M059J (cell line): ENCODE data around the gene CCNI. TPM values are rescaled to one million over a fixed set of nuclear protein-coding genes. Genes with fewer than 3 reads are reported as not detected.
"Not testable (repeated sequence)": the region's sequence is repeated elsewhere in the genome, so short reads cannot be mapped to it uniquely, and the experiment has no call there.

ENCODE experiments used
- DNase-seq: peaks from one replicate; pipeline ENCODE4 v3.0.0-alpha.2; 2012; ENCODE audit warnings: low read depth
- total RNA-seq: library from RNA; depleted of rRNA; stranded (reverse); fragments of >200 nt; shearing (Covaris generic); gene quantifications from 2 replicates; pipeline ENCODE4 v1.2.3, GENCODE V29; 2014; rRNA removed

Gene CCNI, protein sequence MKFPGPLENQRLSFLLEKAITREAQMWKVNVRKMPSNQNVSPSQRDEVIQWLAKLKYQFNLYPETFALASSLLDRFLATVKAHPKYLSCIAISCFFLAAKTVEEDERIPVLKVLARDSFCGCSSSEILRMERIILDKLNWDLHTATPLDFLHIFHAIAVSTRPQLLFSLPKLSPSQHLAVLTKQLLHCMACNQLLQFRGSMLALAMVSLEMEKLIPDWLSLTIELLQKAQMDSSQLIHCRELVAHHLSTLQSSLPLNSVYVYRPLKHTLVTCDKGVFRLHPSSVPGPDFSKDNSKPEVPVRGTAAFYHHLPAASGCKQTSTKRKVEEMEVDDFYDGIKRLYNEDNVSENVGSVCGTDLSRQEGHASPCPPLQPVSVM
- total RNA-seq, result 99.7 and 112 TPM in 2 replicates

DNA sequence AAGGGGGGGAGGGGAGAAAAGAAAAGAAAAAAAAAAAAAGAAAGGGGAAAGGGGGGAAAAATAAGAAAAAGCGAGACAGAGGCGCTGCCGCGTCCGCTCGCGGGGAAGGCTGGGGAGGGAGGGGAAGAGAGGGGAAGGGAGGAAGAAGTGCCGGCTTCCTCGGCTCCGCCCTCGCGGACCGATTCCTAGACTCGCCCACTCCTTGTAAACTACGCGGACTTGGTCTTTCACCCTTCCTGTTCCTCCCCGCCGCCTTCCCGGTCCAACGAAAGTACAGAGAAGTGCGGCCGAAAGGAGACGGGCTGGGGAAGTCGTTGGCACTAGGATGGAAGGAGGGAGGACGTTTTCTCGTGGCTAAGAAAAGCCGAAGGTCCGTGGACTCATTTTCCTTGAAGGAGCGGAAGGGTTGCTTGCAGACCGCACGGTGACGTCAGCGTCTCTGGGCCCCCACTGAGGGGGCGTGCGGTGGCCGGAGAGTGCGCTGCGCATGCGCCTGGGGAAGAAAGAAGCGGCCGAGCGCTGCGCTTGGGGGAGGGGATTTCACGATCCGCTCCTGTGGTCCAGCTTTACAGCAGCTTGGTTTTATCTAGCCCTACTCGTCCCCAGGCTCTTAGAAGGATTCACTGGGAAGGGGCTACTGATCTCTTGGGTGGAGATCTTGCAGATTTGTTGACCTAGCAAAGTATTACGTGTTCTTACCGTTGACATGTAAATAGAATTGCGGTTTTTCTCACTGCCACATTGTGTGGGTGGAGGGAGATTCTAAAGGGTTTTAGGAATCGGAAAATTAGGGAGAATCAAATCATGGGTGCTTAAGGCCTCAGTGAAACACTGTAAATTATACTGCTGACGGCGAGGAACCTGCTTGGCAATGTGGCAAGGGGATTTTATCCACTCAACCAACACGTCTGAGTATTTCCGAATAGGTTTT, at the start of gene CCNI:
Gene CCNI (minus strand): TSS at position 121 of the 931 bp plus-strand sequence. CDS start 9,627 bp downstream, outside the sequence.
- peak; percentile 88 for DNase-seq

DNA sequence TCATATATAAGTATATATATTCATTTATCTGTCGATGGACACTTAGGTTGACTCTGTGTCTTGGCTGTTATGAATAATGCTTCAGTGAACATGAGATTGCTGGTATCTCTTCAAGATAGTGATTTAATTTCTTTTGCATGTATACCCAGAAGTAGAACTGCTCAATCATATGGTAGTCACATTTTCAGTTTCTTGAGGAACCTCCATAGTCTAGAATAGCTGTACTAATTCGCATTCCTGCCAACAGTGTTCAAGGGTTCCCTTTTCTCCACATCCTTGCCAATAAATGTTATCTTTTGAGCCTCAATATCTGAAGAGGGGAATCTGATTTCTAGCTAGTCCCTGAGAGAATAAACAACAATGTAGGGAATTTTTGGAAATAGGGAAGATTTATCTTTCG, 48.8 kb upstream of the CCNI start:
- DNase-seq, result no peak

DNA sequence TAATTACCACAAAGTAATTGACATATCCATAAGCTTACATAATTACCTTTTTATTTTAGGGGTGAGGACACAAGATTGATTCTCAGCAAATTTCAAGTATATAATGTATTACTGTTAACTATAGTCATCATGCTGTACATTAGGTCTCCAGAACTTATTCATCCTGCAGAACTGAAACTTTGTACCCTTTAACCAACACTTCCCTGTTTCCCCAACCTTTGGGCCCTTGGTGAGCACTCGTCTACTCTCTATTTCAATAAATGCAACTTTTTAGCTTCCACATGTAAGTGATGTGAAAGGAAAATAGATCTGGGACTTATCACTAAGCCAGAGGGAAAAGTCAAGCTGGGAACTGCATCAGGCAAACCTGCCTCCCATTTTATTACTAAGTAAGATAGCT, 47.6 kb upstream of the CCNI start:
- no peak for DNase-seq

DNA sequence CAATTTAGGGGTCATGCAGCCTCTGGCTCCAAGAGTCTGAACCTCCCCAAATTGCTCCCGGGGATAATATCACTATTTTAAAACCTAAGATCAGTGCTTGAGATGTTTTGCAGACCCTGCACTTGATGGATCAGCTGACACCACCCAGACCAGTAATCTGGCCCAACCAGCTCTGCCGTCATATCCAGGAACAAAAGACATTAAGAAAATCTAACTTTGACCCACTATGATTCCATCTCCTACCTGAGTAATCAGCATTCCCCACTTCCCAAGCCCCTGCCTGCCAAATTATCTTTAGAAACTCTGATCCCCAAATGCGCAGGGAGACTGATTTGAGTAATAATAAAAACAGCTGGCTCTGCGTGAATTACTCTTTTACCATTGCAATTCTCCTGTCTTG, 46.9 kb upstream of the CCNI start:
- DNase-seq, result no peak

DNA sequence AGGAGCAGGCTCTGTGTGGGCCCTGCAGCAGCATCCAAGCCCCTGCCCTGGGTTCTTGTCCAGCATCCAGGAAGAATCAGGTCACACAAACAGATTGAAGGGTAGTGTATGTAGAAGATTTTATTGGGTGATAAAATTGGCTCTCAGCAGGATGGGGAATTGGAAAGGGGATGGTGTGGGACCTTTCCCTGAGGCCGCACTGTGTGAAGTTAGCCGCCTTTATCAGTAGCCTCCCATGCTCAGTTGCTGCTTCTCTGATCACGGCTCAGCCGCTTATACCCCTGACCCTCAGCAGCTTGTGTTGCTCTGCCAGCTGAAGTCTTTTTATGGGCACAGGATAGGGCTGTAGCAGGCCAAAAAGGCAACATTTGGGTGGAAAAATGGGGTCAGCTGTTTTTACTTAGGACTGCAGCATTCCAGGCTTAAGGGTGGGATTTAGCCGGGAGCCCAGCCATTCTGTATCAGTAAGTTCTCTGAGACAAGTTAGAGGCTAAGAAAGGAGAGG, 46.0 kb upstream of the CCNI start:
- DNase-seq, result no peak

DNA sequence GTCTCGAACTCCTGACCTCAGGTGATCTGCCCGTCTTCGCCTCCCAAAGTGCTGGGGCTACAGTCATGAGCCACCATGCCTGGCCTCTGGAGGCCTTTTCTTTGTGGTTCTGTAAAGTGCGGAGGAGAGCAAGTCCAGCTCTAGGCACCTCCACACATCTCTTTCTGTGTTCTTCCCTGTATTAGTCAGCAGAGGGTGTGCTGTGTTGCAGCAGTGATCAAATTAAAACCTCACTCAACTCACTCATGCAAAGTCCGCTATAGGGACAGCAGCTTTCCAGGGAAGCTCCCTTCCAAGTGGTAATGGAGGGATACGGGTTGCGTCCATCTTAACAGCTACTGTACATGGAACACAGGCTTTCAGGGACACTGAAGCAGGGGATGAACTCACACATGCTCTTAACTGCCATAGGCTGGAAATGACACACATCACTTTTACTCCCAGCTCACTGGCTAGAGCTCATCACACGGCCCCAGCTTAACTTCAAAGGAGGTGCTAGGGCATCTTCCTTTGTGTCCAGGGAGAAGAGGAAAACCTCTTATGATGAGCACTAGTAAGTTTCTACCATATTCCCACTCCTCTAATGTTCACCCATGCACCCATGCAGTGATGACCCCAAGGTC, 45.2 kb upstream of the CCNI start:
- DNase-seq, result no peak

DNA sequence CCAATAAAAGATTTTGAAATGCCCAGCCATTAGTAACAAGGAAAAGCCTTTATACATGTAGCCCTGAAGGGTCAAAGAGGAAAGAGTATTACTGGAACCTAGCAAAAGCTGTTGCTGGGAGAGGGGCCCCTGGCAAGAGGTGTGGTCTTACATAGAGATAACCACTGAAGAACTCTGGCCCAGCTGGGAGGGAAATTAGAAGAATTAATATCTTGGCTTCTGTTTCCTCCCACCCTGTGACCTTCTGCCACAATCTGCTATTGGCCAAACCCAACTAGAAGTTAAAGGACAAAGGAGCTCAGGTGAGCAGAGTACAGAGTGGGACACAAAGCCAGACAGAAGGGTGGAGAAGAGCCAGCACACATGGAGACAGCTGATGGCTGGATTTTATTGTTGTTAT, 41.9 kb upstream of the CCNI start:
- DNase-seq, result no peak

DNA sequence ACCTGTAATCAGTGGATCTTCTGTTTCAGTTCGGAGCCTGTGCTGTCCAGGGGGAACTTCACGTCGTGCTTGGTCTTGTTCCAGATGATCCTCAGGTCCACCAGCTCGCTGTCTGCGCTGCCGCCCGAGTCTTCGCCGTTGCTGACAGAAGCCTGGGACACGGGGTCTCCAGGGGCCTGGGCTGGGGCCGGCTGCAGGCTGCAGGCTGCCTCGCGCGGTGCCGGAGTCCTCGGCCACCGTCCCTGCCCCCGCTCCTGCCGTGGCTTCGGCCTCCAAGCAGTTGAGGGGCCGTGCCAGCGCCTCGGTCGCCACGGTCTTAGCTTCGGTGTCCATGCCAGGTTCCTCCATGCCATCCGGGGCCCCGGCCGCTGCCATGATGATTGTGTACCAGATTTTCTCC, 37.3 kb upstream of the CCNI start:
- no peak for DNase-seq

DNA sequence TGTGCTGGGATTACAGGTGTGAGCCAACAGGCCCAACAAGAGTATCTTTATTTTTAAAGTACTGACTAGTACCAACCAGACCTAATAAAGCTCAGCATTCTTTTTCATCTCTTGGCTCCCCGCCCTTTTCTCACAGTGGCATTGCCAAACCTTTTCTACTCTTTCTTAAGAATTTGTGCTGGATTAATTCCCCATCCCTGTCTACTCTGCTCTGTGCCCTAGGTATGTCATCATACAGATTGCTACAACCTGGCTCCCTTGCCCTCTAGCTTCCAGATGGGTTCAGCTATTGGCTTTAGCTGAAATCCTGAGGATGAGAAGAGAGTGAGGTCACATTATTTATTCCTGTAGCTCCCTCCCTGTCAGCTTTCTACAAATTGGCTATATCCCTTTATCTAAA, 34.9 kb upstream of the CCNI start:
- no peak for DNase-seq

DNA sequence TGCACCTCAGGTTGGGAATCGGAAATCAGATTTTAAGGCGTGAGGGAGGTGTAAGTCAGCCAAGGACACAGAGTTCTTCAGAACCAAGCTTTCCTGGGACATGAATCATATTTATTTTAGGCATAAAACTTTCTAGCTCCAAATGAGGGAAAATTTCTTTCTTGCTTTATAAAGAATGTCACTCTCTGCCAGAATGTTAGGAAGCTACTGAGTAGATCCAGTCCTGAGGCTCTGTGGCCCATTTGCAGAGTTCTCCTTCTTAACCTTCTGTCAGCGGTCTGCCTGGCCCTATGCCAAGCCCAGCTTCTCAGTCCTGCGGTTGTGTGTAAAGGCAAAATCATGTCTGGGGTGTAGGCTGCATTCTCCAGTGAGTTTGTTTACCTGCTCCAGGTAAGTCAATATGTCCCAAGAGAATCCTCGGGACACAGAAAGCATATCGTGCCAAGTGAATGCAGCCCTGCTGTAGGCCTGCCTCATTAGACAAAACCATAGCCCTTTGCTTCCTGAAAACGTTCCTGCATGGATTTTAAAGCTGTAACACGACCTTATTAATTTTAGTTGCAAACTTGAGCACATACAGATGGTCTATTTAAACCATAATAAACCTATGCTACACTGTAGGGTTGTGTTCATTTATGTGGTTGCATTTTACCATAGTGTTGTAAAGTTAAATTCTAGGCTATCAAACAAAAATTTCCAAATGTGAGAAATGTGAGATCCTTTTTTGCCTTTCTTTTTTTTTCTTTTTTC, 29.2 kb upstream of the CCNI start:
- peak; percentile 18 for DNase-seq

DNA sequence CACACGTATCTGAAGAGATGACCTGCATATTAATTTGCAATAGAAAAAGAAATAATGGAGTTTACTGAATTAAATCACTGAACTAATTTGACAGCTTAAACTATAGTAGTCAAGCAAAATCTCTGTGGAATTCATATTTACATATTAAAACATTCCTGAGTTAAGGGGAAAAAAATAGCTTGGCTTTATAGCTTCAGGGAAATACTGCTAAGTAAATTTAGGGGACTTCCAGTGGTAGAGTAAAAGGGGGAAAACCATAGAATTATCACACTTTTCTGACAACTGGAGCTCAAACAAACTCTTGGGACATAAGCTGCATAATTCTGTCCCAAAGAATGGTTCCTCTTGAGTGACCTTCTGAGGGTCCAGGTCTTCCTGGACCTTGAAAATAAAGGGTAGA, 28.6 kb upstream of the CCNI start:
- DNase-seq, result no peak

DNA sequence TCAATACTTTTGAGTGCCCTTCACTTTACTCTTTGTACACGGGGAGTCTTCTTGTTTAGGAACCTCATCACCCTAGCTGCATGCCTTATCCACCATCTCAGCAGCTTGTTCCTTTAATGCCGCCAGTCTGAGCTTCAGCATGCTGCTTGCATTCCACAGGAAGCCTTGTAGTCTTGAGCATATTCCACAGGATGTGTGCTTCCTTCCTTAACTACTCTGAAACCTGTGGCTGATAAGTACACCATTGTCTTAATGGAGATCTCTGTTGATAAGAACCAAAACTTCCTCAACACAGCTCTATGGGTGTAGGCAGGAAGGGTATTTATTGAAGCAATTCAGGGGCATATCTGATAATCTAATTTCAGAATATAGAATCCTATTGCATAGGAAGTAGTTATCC, 24.4 kb upstream of the CCNI start:
- DNase-seq, result no peak

DNA sequence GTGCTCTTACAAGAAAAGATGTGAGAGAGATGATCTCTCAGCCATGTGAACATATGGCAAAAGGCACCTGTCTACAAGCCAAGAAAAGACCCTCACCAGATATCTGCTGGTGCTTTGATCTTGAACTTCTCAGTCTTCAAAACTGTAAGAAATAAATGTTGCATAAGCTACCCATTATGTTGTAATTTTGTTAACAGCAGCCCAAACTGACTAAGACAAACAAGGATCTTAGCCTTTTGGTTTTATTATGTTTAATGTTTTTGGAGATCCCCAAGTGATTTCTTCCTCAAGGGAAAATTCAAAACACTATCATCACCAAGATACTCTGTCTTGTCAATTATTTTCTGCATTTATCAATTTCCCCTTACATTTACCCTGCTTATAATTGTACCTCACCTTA, 21.8 kb upstream of the CCNI start:
- no peak for DNase-seq

DNA sequence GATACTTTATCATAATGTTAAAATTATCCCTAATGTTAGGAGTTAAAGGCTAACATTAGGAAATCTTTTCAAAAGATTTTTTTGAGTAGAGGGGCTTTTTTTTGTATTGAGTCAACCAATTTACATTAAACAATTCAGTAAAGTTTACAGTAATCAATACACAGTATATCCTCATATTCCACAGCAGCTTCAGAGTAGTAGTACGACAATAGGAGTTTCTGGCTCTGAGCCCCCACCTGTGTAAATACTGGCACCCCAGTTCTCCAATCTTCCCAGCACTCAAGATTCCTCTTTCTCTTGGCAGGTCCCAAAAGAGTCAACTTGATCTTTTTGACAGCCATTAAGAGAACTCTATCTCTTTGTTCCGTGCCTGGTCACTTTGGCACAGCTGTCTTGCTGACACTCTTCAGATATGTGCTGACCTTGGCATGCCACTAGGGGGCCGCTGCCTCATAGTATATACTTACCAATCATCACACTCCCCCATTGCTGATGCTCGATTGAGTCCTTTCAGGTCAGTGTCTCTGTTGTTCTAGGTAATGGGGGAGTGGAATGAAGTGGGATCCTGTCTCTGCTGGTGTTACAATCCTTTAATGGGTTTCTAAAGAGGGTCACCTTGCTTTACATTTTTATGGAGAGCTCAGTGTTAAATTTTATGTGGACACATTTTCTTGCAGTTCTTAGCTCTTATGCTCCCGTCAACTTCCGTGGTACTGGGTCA, 19.5 kb upstream of the CCNI start:
- peak; percentile 56 for DNase-seq

DNA sequence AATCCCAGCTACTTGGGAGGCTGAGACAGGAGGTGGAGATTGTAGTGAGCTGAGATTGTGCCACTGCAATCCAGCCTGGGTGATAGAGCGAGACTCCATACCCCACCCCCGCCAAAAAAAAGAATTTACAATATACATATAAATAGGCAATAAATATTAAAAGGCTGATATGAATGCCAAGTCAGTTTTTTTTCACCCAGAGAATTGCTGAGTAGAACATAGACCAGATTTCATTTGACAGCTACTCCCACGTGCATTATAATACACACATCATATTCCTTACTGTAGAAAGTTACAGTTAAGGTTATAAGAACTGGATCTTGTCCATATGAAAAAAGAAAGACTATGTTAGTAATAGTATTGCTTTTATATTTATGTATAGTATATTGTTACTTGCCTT, 18.7 kb upstream of the CCNI start:
- DNase-seq, result no peak

DNA sequence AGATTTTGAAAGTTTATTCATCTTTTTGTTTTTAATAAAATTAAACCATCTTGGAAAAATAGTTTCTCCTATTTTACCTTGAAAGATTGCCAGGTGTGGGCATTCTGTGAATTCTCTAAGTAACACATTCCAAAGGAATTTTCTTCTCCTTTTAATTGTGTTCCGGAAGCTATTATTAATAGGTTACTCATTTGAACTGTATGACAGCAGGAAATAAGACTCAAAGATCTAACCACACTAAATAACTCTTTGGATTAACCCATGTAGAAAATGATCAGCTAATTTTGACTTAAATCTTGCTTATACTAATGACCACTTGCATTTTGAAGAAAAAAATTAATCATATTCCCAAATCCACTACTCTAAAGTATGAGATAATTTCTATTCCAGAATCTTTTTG, 17.6 kb upstream of the CCNI start:
- peak; percentile 73 for DNase-seq

DNA sequence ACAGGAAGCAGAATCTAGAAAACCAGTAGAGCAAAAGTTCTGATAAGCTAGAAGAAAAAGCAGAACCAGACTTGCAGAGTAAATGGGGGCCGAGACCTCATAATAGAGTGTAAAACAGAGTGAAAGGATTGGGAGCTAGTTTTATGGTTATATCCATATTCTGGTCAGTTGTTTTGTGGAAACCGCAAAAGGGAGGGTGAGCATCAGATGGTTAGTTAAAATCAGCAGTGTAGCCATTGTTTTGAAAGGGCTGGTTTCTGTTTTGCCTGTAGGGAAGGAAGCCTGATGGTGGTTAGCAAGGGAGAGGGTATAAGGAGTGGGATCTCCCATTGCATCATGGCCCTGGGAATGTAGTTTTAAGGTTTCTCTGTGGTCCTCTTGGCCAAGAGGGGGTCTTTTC, 17.2 kb upstream of the CCNI start:
- peak; percentile 91 for DNase-seq

DNA sequence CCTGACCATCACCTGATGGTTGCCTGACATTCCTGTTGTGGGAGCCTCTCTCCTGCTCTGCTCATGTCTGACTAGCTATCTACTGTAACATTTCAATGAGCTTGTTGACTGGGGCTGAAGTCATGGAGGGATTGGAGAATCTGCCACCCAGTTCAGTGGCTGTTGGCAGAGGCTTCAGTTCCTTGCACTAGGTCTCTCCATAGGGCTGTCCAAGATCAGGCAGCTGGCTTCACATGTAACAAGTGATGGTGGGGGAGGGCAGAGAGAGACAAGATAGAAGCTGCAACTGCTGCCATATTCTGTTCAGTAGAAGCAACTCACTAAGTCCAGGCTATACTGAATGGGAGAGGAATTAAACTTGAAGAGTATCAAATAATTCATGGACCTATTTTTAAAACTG, 14.1 kb upstream of the CCNI start:
- DNase-seq, result no peak

DNA sequence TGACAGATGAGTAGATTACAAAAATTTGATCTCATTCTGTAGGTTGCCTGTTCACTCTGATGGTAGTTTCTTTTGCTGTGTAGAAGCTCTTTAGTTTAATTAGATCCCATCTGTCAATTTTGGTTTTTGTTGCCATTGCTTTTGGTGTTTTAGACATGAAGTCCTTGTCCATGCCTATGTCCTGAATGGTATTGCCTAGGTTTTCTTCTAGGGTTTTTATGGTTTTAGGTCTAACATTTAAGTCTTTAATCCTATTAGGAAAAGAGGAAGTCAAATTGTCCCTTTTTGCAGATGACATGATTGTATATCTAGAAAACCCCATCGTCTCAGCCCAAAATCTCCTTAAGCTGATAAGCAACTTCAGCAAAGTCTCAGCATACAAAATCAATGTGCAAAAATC, 11.2 kb upstream of the CCNI start:
- DNase-seq, result not testable (repeated sequence)

DNA sequence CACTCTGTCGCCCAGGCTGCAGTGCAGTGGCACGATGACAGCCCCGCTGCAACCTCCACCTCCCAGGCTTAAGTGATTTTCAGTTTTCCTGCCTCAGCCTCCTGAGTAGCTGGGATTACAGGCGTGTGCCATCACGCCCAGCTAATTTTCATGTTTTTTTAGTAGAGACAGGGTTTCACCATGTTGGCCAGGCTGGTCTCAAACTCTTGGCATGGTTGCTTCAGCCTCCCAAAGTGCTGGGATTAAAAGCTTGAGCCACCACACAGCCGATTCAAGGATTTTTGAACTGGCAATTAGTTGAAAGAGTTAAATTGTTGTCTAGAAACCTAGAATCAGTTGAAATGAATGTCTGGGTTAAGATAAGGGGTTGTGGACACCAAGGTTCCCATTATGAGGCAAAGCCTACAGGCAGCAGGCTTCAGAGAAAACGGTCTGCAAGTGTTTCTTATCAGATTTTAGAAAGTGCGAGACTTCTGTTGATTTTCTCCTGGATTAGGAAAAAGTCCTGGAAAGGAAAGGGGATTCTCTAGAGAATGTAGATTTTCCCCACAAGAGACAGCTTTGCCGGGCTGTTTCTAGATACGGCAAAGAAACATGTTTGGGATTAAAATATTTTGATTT, 8.3 kb upstream of the CCNI start:
- no peak for DNase-seq
